Hematopoietic multipotent progenitor cell treated with erythropoietin and hydrocortisone succinate and interleukin-3 and kit ligand, for 4 days (in vitro differentiated cells): ENCODE results near the gene CAMSAP3.
"Not testable (repeated sequence)": the region's sequence is repeated elsewhere in the genome, so short reads cannot be mapped to it uniquely, and the experiment has no call there.

Source experiments
- DNase-seq: peaks from one replicate; pipeline ENCODE4 v3.0.0-alpha.2; 2015

Gene CAMSAP3

GRCh38 chr19:7595466-7596133 lies at the start of gene CAMSAP3:
Gene CAMSAP3, plus strand, starts transcription at chr19:7595863. Its CDS starts 140 bp downstream, at chr19:7596003.
- peak; percentile 47 for DNase-seq

- peak; percentile 36 for DNase-seq
Measured at GRCh38 chr19:7545904-7546303, 49.8 kb upstream of the CAMSAP3 start.

GRCh38 chr19:7547159-7547558 lies 48.5 kb upstream of the CAMSAP3 start:
- no peak for DNase-seq

- no peak for DNase-seq
Measured at GRCh38 chr19:7549429-7550148, 46.1 kb upstream of the CAMSAP3 start.

- no peak for DNase-seq
Measured at GRCh38 chr19:7550169-7550770, 45.4 kb upstream of the CAMSAP3 start.

- DNase-seq = peak; percentile 81
Measured at GRCh38 chr19:7550987-7551761, 44.5 kb upstream of the CAMSAP3 start.

- no peak for DNase-seq
Measured at GRCh38 chr19:7552781-7553180, 42.9 kb upstream of the CAMSAP3 start.

GRCh38 chr19:7554565-7554964 lies 41.1 kb upstream of the CAMSAP3 start:
- DNase-seq = no peak

- peak; percentile 35 for DNase-seq
Measured at GRCh38 chr19:7554990-7555864, 40.4 kb upstream of the CAMSAP3 start.

- DNase-seq = no peak
Measured at GRCh38 chr19:7556696-7557315, 38.9 kb upstream of the CAMSAP3 start.

- DNase-seq = no peak
Measured at GRCh38 chr19:7558667-7559066, 37.0 kb upstream of the CAMSAP3 start.

GRCh38 chr19:7559102-7559501 lies 36.6 kb upstream of the CAMSAP3 start:
- no peak for DNase-seq

GRCh38 chr19:7560255-7560654 lies 35.4 kb upstream of the CAMSAP3 start:
- no peak for DNase-seq

GRCh38 chr19:7561325-7561724 lies 34.3 kb upstream of the CAMSAP3 start:
- DNase-seq = no peak

GRCh38 chr19:7562646-7563393 lies 32.8 kb upstream of the CAMSAP3 start:
- DNase-seq = peak; percentile 54

- no peak for DNase-seq
Measured at GRCh38 chr19:7564866-7565265, 30.8 kb upstream of the CAMSAP3 start.

GRCh38 chr19:7565332-7565731 lies 30.3 kb upstream of the CAMSAP3 start:
- no peak for DNase-seq

GRCh38 chr19:7570761-7571160 lies 24.9 kb upstream of the CAMSAP3 start:
- no peak for DNase-seq

- peak; percentile 59 for DNase-seq
Measured at GRCh38 chr19:7575434-7576040, 20.1 kb upstream of the CAMSAP3 start.

- not testable (repeated sequence) for DNase-seq
Measured at GRCh38 chr19:7577422-7577821, 18.2 kb upstream of the CAMSAP3 start.

GRCh38 chr19:7578127-7578526 lies 17.5 kb upstream of the CAMSAP3 start:
- no peak for DNase-seq
